Body of pancreas (tissue), 4 donors: ENCODE data around the gene SNX17.

Source experiments
- POLR2A ChIP-seq, 3 donors: fragments of 450-650 bp; IDR thresholded peaks; one replicate each; pipeline ENCODE4 v1.6.1; 2016; ENCODE audit warnings: antibody characterized with exemption in 3 of 3, mild to moderate bottlenecking in 2 of 3
- TF ChIP-seq, protein P1 (sequence below), 7 experiments: fragments of 450-650 bp in 4 of 7; fragments of 200-600 bp in 3 of 7; sonication (generic) in 3 of 7; IDR thresholded peaks; one replicate each; pipeline ENCODE4 v1.5.1; 2016 to 2019; ENCODE audit warnings: antibody characterized with exemption in 7 of 7

- TF ChIP-seq, protein P1, sequence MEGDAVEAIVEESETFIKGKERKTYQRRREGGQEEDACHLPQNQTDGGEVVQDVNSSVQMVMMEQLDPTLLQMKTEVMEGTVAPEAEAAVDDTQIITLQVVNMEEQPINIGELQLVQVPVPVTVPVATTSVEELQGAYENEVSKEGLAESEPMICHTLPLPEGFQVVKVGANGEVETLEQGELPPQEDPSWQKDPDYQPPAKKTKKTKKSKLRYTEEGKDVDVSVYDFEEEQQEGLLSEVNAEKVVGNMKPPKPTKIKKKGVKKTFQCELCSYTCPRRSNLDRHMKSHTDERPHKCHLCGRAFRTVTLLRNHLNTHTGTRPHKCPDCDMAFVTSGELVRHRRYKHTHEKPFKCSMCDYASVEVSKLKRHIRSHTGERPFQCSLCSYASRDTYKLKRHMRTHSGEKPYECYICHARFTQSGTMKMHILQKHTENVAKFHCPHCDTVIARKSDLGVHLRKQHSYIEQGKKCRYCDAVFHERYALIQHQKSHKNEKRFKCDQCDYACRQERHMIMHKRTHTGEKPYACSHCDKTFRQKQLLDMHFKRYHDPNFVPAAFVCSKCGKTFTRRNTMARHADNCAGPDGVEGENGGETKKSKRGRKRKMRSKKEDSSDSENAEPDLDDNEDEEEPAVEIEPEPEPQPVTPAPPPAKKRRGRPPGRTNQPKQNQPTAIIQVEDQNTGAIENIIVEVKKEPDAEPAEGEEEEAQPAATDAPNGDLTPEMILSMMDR (IDR thresholded peaks at IDR 0.05): no peak
- TF ChIP-seq POLR2A (IDR thresholded peaks at IDR 0.05): no peak
Observed at GRCh38 chr2:27336173-27336572, 34.2 kb upstream of the SNX17 start.
